NCI-H146 (cell line): ENCODE measurements around the gene HEXIM1.
"Not testable (repeated sequence)": the region's sequence is repeated elsewhere in the genome, so short reads cannot be mapped to it uniquely, and the experiment has no call there.

Source experiments
- DNase-seq: peaks from one replicate; lab custom pipeline; 2025; lab: John Stamatoyannopoulos, UW

The HEXIM1 gene

GRCh38 chr17:45114117-45114932 lies 34.0 kb upstream of the HEXIM1 start:
- no peak for DNase-seq

- no peak for DNase-seq
Observed at GRCh38 chr17:45115015-45115625, 33.2 kb upstream of the HEXIM1 start.

- no peak for DNase-seq
Observed at GRCh38 chr17:45115871-45116270, 32.4 kb upstream of the HEXIM1 start.

- DNase-seq: no peak
Observed at GRCh38 chr17:45116434-45117016, 31.8 kb upstream of the HEXIM1 start.

GRCh38 chr17:45117334-45117733 lies 30.9 kb upstream of the HEXIM1 start:
- DNase-seq: no peak

GRCh38 chr17:45117848-45118646 lies 30.2 kb upstream of the HEXIM1 start:
- no peak for DNase-seq

GRCh38 chr17:45118691-45119090 lies 29.6 kb upstream of the HEXIM1 start:
- DNase-seq: no peak

GRCh38 chr17:45119964-45120363 lies 28.3 kb upstream of the HEXIM1 start:
- DNase-seq: no peak

- no peak for DNase-seq
Observed at GRCh38 chr17:45120558-45120957, 27.7 kb upstream of the HEXIM1 start.

- DNase-seq: no peak
Observed at GRCh38 chr17:45121055-45121454, 27.2 kb upstream of the HEXIM1 start.

GRCh38 chr17:45123076-45123770 lies 25.1 kb upstream of the HEXIM1 start:
- no peak for DNase-seq

GRCh38 chr17:45123930-45124796 lies 24.1 kb upstream of the HEXIM1 start:
- DNase-seq: no peak

- not testable (repeated sequence) for DNase-seq
Observed at GRCh38 chr17:45124797-45125122, 23.5 kb upstream of the HEXIM1 start.

GRCh38 chr17:45125509-45125908 lies 22.8 kb upstream of the HEXIM1 start:
- DNase-seq: no peak

GRCh38 chr17:45127207-45127547 lies 21.1 kb upstream of the HEXIM1 start:
- no peak for DNase-seq

GRCh38 chr17:45127548-45128300 lies 20.6 kb upstream of the HEXIM1 start:
- no peak for DNase-seq

- no peak for DNase-seq
Observed at GRCh38 chr17:45128331-45128730, 19.9 kb upstream of the HEXIM1 start.

- no peak for DNase-seq
Observed at GRCh38 chr17:45128989-45129388, 19.3 kb upstream of the HEXIM1 start.

- no peak for DNase-seq
Observed at GRCh38 chr17:45129426-45129939, 18.8 kb upstream of the HEXIM1 start.
